GM19452 (cell line): ENCODE data around the gene LCE7A.

Experiments used
- ATAC-seq: cut with Tn5 transposase; IDR thresholded peaks from one replicate; pipeline ENCODE4 v1.9.1; 2021; ENCODE audit not compliant: unreplicated experiment

The LCE7A gene

DNA sequence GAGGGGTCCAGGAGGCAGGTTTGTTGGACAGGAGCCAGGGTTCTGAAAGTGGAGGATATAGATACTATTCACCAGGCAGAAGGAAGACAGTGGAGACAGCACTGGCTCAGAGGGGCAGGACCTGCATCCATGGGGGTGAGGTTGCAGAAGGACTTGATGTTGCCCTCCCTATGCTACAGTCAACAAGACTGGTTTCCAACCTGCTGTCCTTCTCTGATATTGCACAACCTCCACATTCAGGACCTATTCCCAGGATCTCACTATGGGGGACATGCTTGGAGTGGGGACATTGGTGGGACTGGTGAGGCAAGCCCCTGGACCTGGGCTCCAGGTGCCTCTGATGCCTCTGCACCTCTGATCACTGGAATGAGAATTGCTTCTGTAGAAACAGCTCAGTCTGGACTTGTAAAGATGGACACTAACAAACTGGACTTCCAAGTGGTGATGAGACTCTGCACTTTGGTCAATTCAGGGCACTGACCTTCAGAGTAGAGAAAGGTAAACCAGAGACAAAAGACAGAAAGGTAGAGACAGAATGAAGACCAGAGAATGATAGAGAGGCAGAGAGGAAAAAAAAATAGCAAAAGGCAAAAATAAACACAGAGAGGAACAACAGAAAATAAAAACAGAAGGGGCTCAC, 19.9 kb downstream of the LCE7A start:
- ATAC-seq = no peak

GRCh38 chr1:152880316-152880715, 20.5 kb downstream of the LCE7A start:
- no peak for ATAC-seq

- ATAC-seq = no peak
Measured at GRCh38 chr1:152880907-152881306, 21.1 kb downstream of the LCE7A start.

DNA sequence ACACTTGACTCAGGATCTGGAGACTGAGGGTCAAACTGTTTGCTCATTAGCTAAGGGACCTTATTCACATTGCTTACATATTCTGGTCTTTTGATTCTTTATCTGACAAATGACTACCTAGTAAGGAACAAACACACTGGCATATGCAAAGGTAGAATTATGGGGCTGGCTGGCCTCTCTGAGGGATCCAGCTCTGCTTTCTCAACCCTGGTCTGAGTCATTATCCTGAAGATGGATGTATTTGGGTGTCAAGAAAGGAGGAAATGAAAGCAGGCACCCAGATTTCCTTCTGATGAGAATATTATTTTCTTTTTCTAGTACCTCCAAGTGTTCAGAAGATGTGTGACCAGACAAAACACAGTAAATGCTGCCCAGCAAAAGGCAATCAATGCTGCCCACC, 24.3 kb downstream of the LCE7A start:
- ATAC-seq = no peak

DNA sequence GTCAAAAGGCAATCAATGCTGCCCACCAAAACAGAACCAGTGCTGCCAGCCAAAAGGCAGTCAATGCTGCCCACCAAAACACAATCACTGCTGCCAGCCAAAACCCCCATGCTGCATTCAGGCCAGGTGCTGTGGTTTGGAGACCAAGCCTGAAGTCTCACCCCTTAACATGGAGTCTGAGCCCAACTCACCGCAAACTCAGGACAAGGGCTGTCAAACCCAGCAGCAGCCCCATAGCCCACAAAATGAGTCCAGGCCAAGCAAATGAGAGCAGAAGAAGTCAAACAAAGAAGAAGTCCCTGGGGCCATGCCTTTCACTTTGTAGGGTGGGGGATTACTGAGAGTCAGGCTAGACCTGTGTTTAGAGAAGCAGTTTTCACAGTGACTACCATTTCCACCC, 24.7 kb downstream of the LCE7A start:
- no peak for ATAC-seq

DNA sequence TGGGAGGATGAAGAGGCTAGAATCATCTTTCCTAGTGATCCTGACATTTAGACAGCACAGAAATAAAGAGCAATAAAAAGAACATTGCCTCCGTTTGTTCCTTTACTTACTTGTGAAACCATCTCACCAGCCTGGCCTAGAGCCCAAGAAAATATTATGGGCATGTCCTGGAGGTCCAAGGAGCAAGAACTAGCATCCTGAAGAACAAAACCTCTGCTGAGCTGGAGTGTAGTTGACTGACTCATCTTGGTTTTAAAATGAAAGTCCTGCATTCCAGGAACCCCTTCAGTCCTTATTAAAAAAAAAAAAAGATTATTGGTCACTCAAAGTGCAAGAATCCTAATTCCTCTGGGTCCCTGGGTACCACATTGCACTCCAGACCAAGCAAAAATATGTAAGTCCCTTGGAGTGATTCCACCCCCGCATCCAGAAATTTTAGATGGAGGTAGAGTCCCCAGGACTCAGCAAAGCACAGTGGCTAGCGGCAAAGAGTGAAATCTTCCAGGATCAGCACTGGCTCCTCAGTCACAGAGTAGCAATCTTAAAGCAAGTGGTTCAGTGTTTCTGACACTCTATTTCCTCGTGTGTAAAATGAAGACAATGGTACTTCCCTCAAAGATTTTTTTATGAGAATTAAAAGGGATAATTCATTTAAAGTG, 25.3 kb downstream of the LCE7A start:
- ATAC-seq = no peak

DNA sequence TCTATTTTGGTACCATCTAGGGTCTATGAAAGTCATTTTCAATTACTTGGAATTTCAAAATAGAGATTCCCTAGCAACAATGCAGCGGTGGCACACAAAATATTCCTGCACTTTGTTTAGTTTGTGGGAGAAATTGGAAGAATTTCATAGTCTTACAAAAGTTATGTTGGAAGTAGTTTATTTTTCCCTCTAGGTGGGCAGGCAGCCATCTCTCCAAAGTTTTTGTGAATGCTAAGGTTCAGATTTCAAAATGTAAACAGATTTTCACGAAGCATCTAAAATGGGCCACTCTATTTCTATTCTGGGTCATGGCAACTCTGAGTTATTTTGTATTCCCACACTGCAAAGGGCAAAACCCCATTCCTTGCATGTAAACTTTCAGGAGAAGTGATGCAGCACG, 26.3 kb downstream of the LCE7A start:
- no peak for ATAC-seq

- no peak for ATAC-seq
Measured at GRCh38 chr1:152886758-152887409, 27.1 kb downstream of the LCE7A start.

DNA sequence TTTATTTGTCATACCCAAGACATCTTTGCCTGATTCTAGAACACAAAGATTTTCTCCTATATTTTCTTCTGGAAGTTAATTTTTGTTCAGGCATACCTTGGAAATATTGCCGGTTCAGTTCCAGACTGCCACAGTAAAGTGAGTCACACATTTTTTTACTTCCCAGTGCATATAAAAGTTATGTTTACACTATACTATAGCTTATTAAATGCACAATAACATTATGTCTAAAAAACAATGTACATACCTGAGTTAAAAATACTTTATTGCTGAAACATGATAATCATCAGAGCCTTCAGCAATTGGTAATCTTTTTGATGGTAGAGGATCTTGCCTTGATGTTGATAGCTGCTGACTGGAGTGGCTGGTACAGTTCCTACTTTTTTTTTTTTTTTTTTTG, 28.3 kb downstream of the LCE7A start:
- no peak for ATAC-seq

- no peak for ATAC-seq
Measured at GRCh38 chr1:152899027-152899426, 39.2 kb downstream of the LCE7A start.

DNA sequence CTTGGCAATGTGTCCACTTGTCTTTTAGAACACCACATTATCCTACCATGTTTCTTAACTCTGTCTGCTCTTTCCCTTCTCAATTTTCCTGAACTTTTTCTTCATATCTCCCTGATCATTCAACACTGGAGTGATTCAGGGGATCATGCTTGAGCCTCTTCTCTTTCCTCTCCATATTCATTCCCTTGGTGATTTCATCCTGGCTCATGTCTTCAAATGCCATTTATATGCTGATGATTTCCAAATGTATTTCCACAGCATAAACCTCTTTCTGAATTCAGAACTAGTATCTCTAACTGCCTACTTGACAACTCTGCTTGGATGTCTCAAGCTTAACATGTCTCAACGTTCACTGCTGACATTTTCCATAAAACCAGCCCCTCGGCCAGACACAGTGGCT, 40.1 kb downstream of the LCE7A start:
- ATAC-seq = no peak

DNA sequence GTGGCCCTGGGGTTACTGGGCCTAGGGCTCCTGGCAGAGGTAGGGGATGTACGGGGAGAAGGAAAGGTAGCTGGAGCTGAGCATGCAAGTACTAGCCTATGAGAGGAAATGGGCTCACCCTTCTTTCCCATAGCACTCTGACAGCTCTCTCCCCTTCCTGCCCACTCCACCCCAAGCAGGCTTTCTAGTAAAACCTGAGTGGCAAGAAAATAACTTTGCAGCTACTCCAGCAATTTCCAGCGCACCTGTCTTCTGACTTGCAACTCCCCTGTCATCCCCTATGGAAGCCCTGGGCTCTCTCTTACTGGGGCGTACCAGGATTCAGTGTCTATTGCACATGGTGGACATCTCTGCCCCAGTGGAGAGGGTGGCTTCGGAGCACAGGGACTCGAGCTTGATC, 41.8 kb downstream of the LCE7A start:
- ATAC-seq = no peak

- ATAC-seq = no peak
Measured at GRCh38 chr1:152902636-152903035, 42.8 kb downstream of the LCE7A start.

- no peak for ATAC-seq
Measured at GRCh38 chr1:152904688-152905440, 45.1 kb downstream of the LCE7A start.

GRCh38 chr1:152906023-152906565, 46.3 kb downstream of the LCE7A start:
- ATAC-seq = no peak

DNA sequence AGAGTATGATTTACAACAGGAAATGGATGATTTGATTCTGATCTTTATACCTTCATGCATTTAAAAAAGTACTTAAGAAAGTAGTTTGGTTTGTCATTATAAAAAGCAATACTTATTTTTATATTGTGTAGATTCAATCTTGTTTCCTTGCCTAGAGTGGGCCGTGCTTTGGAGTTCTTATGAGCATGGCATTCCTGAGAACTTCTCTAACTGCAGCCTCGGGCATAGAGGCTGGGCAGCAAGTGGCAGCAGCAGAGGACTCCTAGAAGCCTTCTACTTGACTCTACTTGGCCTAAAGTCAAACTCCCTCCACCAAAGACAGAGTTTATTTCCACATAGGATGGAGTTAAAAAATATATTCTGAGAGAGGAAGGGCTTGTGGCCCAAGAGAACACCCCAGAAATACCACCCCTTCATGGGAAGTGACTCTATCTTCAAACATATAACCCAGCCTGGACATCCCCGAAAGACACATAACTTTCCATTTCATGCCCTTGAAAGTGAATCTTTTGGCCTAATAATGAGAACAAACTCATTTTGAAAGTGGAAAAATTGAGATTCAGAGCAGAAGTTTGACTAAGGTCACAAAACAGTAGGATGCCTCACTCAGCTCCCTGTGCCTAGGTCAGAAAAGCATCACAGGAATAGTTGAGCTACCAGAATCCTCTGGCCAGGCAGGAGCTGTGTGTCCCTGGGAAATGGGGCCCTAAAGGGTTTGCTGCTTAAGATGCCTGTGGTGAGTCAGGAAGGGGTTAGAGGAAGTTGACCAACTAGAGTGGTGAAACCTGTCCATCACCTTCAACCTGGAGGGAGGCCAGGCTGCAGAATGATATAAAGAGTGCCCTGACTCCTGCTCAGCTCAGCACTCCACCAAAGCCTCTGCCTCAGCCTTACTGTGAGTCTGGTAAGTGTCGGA, 48.1 kb downstream of the LCE7A start, which contains the start of gene IVL:
Gene IVL (plus strand): TSS at position 861 of the 916 bp plus-strand sequence. CDS start 1,252 bp downstream, outside the sequence.
- ATAC-seq = no peak

- no peak for ATAC-seq
Measured at GRCh38 chr1:152909206-152909605, 49.4 kb downstream of the LCE7A start.
